Neural progenitor cell (in vitro differentiated cells): Measurements from ENCODE around the gene NT5DC3.

Experiments
- CTCF ChIP-seq: fragments of 200-600 bp; sonication (generic); IDR thresholded peaks from 2 replicates; pipeline ENCODE4 v1.5.1; 2017; ENCODE audit warnings: antibody characterized with exemption, mild to moderate bottlenecking
- EZH2 ChIP-seq: fragments of 200-600 bp; sonication (generic); IDR thresholded peaks from 2 replicates; pipeline ENCODE4 v1.6.1; 2017; ENCODE audit warnings: antibody characterized with exemption, mild to moderate bottlenecking, moderate library complexity
- EZH2phosphoT487 ChIP-seq: fragments of 200-600 bp; sonication (generic); IDR thresholded peaks from 2 replicates; pipeline ENCODE4 v1.6.1; 2017; ENCODE audit warnings: antibody characterized with exemption

- TF ChIP-seq CTCF, result no peak
- no peak for TF ChIP-seq EZH2
- no peak for TF ChIP-seq EZH2phosphoT487
These were observed 20.7 kb downstream of the NT5DC3 start for GRCh38 chr12:103820361-103820760.
